GM12878 (cell line): ENCODE results near the gene PPP1R11. TPM values are rescaled to one million over a fixed set of nuclear protein-coding genes. Genes with fewer than 3 reads are reported as not detected.

ENCODE experiments used
- BCL11A ChIP-seq: IDR thresholded peaks from 2 replicates; pipeline ENCODE4 v1.6.1; 2011; ENCODE audit warnings: low read depth, low read length
- BRCA1 ChIP-seq: IDR thresholded peaks from 2 replicates; pipeline ENCODE4 v1.6.1; 2011; ENCODE audit warnings: low read depth, low read length, improper control_type of control experiment
- E2F8 ChIP-seq: fragments of 450-650 bp; IDR thresholded peaks from 2 replicates; pipeline ENCODE4 v1.6.1; 2018; ENCODE audit warnings: mild to moderate bottlenecking, low read depth, moderate library complexity; ENCODE audit not compliant: partially characterized antibody
- IKZF2 ChIP-seq, 2 experiments: fragments of 450-650 bp; IDR thresholded peaks; 2 replicates each; pipeline ENCODE4 v1.6.1; 2017; ENCODE audit warnings: mild to moderate bottlenecking in 2 of 2, moderate library complexity in 2 of 2
- KAT2A ChIP-seq: conservative IDR thresholded peaks from 2 replicates; pipeline ENCODE4 v1.6.1; 2011; ENCODE audit warnings: low read depth, low read length; ENCODE audit not compliant: control insufficient read depth
- MLLT1 ChIP-seq: fragments of 450-650 bp; IDR thresholded peaks from 2 replicates; pipeline ENCODE4 v1.6.1; 2016; ENCODE audit warnings: mild to moderate bottlenecking
- MTA3 ChIP-seq: IDR thresholded peaks from 2 replicates; pipeline ENCODE4 v1.6.1; 2012; ENCODE audit warnings: low read length, inconsistent platforms, borderline replicate concordance
- MYC ChIP-seq: IDR thresholded peaks from 2 replicates; pipeline ENCODE4 v1.6.1; 2011; ENCODE audit warnings: mild to moderate bottlenecking, low read length, moderate library complexity, inconsistent platforms; ENCODE audit not compliant: insufficient read depth, insufficient replicate concordance, insufficient read length, severe bottlenecking
- NR2C2 ChIP-seq: IDR thresholded peaks from 2 replicates; pipeline ENCODE4 v1.6.1; 2011; ENCODE audit warnings: borderline replicate concordance, low read depth; ENCODE audit not compliant: control insufficient read depth, insufficient read length
- PAX5 ChIP-seq: IDR thresholded peaks from 2 replicates; pipeline ENCODE4 v1.6.1; 2011; ENCODE audit warnings: low read depth, low read length, borderline replicate concordance
- PBX3 ChIP-seq: IDR thresholded peaks from 2 replicates; pipeline ENCODE4 v1.6.1; 2011; ENCODE audit warnings: mild to moderate bottlenecking, low read depth, low read length, moderate library complexity; ENCODE audit not compliant: insufficient replicate concordance
- POU2F2 ChIP-seq: IDR thresholded peaks from 3 replicates; pipeline ENCODE4 v1.6.1; 2011; ENCODE audit warnings: low read depth, mild to moderate bottlenecking, low read length, borderline replicate concordance
- STAT3 ChIP-seq: IDR thresholded peaks from 2 replicates; pipeline ENCODE4 v1.6.1; 2011; ENCODE audit warnings: low read depth, low read length, improper control_type of control experiment
- TAF1 ChIP-seq: IDR thresholded peaks from 2 replicates; pipeline ENCODE4 v1.6.1; 2011; ENCODE audit warnings: mild to moderate bottlenecking, low read depth, low read length, borderline replicate concordance
- WRNIP1 ChIP-seq: IDR thresholded peaks from 2 replicates; pipeline ENCODE4 v1.6.1; 2011; ENCODE audit warnings: low read depth, low read length, improper control_type of control experiment, borderline replicate concordance
- ZBTB40 ChIP-seq: fragments of 450-650 bp; IDR thresholded peaks from 2 replicates; pipeline ENCODE4 v1.6.1; 2016; ENCODE audit warnings: mild to moderate bottlenecking, moderate library complexity, borderline replicate concordance
- ZNF274 ChIP-seq: IDR thresholded peaks from one replicate; pipeline ENCODE4 v1.8.0; 2011; ENCODE audit not compliant: insufficient read length, insufficient read depth
- ZSCAN29 ChIP-seq: fragments of 450-650 bp; IDR thresholded peaks from 2 replicates; pipeline ENCODE4 v1.6.1; 2017; ENCODE audit warnings: mild to moderate bottlenecking, moderate library complexity
- ZZZ3 ChIP-seq: IDR thresholded peaks from 2 replicates; pipeline ENCODE4 v1.6.1; 2011; ENCODE audit warnings: low read depth; ENCODE audit not compliant: control insufficient read depth, insufficient read length
- polyA plus RNA-seq, 11 experiments: library from polyadenylated mRNA; depleted of rRNA in 4 of 11; unstranded in 6 of 11; stranded (reverse) in 5 of 11; fragments of >200 nt; fragmentation: Nextera tagmentation in 4 of 11; fragmentation: Illumina TruSeq in 1 of 11; extraction: Ambion mirVana in 4 of 11; extraction: Trizol in 1 of 11; gene quantifications; 1 replicate in 1 of 11; 2 replicates in 10 of 11; pipeline versions ENCODE4 v1.2.1 to v1.2.3, GENCODE V29; 2011 to 2016; ENCODE audit warnings: inconsistent platforms in 2 of 11, missing spikeins in 2 of 11, low read depth in 1 of 11
- total RNA-seq, 4 experiments: library from RNA; depleted of rRNA in 3 of 4; stranded (reverse); fragments of >200 nt in 3 of 4; fragmentation: Illumina TruSeq in 1 of 4; extraction: Trizol in 1 of 4; gene quantifications; 2 replicates each; pipeline versions ENCODE4 v1.2.1 to v1.2.3, GENCODE V29; 2013 to 2021

PPP1R11 gene
- total and polyA plus RNA-seq, 10 of the 15 experiments (the other 5 are each of a cell fraction or from before 2014, with no cell fraction given) = 12.6 to 56.1 (median 33.5) TPM

DNA sequence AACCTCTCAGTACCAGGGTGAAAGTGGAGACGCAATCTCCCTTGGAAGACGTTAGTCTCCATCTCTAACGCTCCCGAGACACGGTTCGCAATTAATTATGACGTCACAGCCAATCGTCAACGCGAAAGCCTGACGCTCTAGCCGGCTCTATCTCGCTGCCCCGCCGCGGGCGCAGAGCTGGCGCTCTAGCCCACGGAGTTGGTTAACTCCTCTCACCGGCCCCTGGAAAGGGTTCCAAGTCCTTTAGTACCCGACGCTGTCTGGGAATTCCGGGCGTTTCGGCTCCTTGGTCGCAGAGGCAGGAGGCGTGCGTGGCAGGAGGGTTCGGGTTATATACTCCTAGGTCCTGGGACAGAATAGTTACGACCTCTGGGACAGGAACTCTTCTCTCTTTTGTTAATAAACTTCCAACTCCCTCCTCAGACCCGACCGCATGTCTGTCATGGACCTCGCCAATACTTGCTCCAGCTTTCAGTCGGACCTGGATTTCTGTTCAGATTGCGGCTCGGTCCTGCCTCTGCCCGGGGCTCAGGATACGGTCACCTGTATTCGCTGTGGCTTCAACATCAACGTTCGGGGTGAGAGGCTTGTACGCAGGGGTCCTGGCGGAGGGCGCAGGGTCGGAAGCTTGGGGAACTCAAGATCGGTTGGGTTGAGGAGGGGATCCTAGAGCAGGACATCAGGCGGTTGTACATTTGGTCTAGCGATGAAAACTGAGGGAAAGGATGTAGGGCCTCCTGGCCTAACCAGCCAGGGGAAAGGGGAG is 5.7 kb upstream of the PPP1R11 start, which contains the start of gene POLR1H (continued):
- TF ChIP-seq ZBTB40 (peak; percentile 55; the same call in 1 of the 2 replicates), TAF1 (peak; percentile 94), E2F8 (no peak), PAX5 (no peak; the same call in 1 of the 2 replicates), MLLT1 (no peak), STAT3 (no peak), ZNF274 (no peak), POU2F2 (peak; percentile 84; the same call in 2 of the 3 replicates), BCL11A (no peak), ZZZ3 (no peak), MYC (no peak), NR2C2 (no peak), WRNIP1 (no peak), MTA3 (no peak), PBX3 (no peak), ZSCAN29 (0 out of 2 replicates have a peak, but pooled peaks have one; percentile 29), BRCA1 (peak; percentile 64; the same call in 1 of the 2 replicates), IKZF2 (IDR thresholded peaks at IDR 0.05) (peak in 1 of 2 experiments; percentile 65; a peak in 2 of 4 replicates), KAT2A (no peak)
